Measurements from ENCODE around the gene TBX6.

Gene TBX6

DNA sequence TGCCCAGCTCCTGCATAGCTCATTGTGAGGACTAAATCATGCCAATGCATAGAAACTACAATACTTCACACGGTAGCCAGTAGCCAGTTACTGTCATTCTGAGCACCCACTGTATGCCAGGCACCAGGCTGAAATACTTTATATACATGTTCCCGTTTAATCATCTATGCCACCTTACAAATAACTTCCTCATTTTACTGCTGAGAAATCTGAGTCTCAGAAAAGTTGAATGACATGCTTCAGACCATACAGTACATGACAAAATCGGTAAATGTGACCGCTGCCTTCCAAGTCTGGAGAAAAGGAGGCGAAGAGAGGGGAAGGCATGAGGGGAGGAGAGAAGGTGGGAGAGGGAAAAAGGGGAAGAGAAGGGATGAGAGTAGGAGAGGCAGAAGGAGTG, 51.5 kb downstream of the TBX6 start:
- no peak overlapping the region for H3K4me3 ChIP-seq (ENCODE audit: low read depth, low read length)
